ENCODE data around the gene PRKG1. TPM values are rescaled to one million over a fixed set of nuclear protein-coding genes. Genes with fewer than 3 reads are reported as not detected.

PRKG1 gene
- total RNA-seq, 1 experiment from 2014 or later = 16.5 TPM

- H3K36me3 Mint-ChIP-seq = no peaks in the 10 kb centered on the region
- ChIA-PET POLR2A (interaction anchor here (0.6 kb wide), 1 partner anchor 164 kb away, joined by 3 read pairs; no protein-coding TSS in a partner anchor), CTCF (no interaction called here)
- H3K27me3 Mint-ChIP-seq (ENCODE audit: low read depth) = no peaks in the 10 kb centered on the region
- ATAC-seq (no peak), DNase-seq (ENCODE audit: low spot score) (no peak)
- TF ChIP-seq ZNF281 (CRISPR knock-in tag; IDR thresholded peaks at IDR 0.05) (no peak), IRF2 (CRISPR knock-in tag; IDR thresholded peaks at IDR 0.05; ENCODE audit: borderline replicate concordance, low read depth) (no peak), SMAD4 (CRISPR knock-in tag; IDR thresholded peaks at IDR 0.05) (no peak), ZNF317 (CRISPR knock-in tag; IDR thresholded peaks at IDR 0.05; ENCODE audit: borderline replicate concordance, low read depth) (no peak), CREB1 (CRISPR knock-in tag; IDR thresholded peaks at IDR 0.05) (no peak), NR3C1 (CRISPR knock-in tag; conservative IDR thresholded peaks at IDR 0.05; ENCODE audit: low read depth) (no peak), GABPB1 (CRISPR knock-in tag; IDR thresholded peaks at IDR 0.05) (no peak), MXD4 (CRISPR knock-in tag; IDR thresholded peaks at IDR 0.05; ENCODE audit: borderline replicate concordance) (no peak), ZNF396 (CRISPR knock-in tag; IDR thresholded peaks at IDR 0.05; ENCODE audit: borderline replicate concordance) (no peak), ETV6 (CRISPR knock-in tag; IDR thresholded peaks at IDR 0.05) (no peak), CREM (CRISPR knock-in tag; IDR thresholded peaks at IDR 0.05) (no peak), RORB (CRISPR knock-in tag; IDR thresholded peaks at IDR 0.05) (no peak), E2F4 (CRISPR knock-in tag; IDR thresholded peaks at IDR 0.05; ENCODE audit: borderline replicate concordance, low read depth) (no peak), HMGXB4 (CRISPR knock-in tag; IDR thresholded peaks at IDR 0.05) (no peak)
- no peaks in the 10 kb centered on the region for H3K9me3 Mint-ChIP-seq
- no peak overlapping the region for H3K27ac Mint-ChIP-seq
- H3K4me1 Mint-ChIP-seq = peaks cover 8% of the 10 kb centered on the region
- no peak overlapping the region for H3K4me3 Mint-ChIP-seq
These were observed 405.4 kb downstream of the PRKG1 start for GRCh38 chr10:51479711-51480110.

DNA sequence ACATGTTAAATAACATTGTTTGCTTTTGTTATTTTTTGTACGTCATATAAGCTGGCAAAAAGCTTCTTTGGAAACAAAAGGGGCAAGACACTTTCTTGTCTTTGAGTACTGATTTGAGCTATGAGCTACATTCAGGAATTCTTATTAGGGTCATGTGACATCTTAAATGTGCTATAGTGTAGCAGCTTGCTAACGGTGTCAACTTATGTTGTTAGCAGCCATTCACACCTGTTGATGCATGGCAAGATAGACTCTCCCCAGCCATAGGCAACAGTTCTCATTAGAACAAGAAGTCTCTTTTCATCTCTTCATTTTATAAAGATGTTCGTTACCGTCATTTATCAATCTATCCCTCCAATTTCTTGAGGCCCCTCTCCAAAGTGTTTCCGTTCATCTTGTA, 411.4 kb downstream of the PRKG1 start:
- 0 out of 2 replicates have a peak, but pooled peaks cover 3% of the 10 kb centered on the region for H3K4me1 Mint-ChIP-seq
- ChIA-PET POLR2A (no interaction called here), CTCF (no interaction called here)
- H3K27me3 Mint-ChIP-seq (ENCODE audit: low read depth) = no peaks in the 10 kb centered on the region
- DNase-seq (ENCODE audit: low spot score) (no peak), ATAC-seq (no peak)
- no peaks in the 10 kb centered on the region for H3K9me3 Mint-ChIP-seq
- no peak overlapping the region for H3K4me3 Mint-ChIP-seq
- H3K27ac Mint-ChIP-seq = no peak overlapping the region
- H3K36me3 Mint-ChIP-seq = no peaks in the 10 kb centered on the region
- TF ChIP-seq ZNF263 (CRISPR knock-in tag; IDR thresholded peaks at IDR 0.05; ENCODE audit: low read depth) = no peak
- TF ChIP-seq ZNF532 (CRISPR knock-in tag; IDR thresholded peaks at IDR 0.05; ENCODE audit: borderline replicate concordance) = no peak
- TF ChIP-seq ZNF138 (CRISPR knock-in tag; conservative IDR thresholded peaks at IDR 0.05) = no peak
- TF ChIP-seq MXD4 (CRISPR knock-in tag; IDR thresholded peaks at IDR 0.05; ENCODE audit: borderline replicate concordance) = no peak
- TF ChIP-seq ZNF396 (CRISPR knock-in tag; IDR thresholded peaks at IDR 0.05; ENCODE audit: borderline replicate concordance) = no peak
- no peak for TF ChIP-seq GTF2I (CRISPR knock-in tag; conservative IDR thresholded peaks at IDR 0.05)
- no peak for TF ChIP-seq HMGA2 (CRISPR knock-in tag; IDR thresholded peaks at IDR 0.05)
- TF ChIP-seq JAZF1 (CRISPR knock-in tag; IDR thresholded peaks at IDR 0.05) = no peak
- no peak for TF ChIP-seq USF2 (CRISPR knock-in tag; IDR thresholded peaks at IDR 0.05)
- TF ChIP-seq, protein P1, sequence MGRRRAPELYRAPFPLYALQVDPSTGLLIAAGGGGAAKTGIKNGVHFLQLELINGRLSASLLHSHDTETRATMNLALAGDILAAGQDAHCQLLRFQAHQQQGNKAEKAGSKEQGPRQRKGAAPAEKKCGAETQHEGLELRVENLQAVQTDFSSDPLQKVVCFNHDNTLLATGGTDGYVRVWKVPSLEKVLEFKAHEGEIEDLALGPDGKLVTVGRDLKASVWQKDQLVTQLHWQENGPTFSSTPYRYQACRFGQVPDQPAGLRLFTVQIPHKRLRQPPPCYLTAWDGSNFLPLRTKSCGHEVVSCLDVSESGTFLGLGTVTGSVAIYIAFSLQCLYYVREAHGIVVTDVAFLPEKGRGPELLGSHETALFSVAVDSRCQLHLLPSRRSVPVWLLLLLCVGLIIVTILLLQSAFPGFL (CRISPR knock-in tag; IDR thresholded peaks at IDR 0.05; ENCODE audit: borderline replicate concordance) = no peak
- no peak for TF ChIP-seq HMGXB4 (CRISPR knock-in tag; IDR thresholded peaks at IDR 0.05)

Measured in WTC11 (cell line).